ENCODE measurements around the gene OPRL1. TPM values are rescaled to one million over a fixed set of nuclear protein-coding genes. Genes with fewer than 3 reads are reported as not detected.

Gene OPRL1
- total and polyA plus RNA-seq, 2 donors (not counting 1 experiment from before 2014, with no cell fraction given), result 0.49 to 4.1 TPM

DNA sequence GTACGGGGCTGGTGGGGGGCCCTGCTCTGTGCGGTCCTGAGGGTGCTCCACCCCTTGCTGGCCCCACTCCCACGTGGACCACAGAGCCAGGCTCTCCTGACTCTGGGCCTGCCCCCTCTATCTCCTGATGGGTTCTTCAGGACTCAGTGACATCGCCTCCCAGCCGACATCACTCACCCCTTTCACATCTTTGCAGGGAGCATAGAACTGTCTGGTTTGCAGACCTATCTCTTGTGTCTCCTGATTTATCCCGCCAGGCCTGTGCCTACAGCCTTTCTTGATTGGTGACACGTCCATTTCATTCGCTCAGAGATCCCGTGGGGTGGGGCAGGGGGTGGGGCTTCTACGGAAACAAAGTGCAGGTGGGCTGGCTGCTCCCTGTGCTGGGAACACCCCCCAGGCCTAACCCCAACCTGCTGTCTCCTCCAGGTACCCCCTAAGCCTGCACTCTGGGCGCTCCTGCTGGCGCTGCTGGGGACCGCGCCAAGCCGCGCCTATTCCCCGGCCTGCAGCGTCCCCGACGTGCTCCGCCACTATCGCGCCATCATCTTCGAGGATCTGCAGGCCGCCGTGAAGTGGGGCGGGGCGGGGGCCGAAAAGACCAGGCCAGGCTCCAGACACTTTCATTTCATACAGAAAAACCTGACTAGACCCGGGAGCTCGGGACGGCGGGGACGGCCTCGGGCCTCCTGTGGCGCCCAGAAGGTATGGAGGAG, 42.2 kb upstream of the OPRL1 start:
- H3K9me3 ChIP-seq (ENCODE audit: control insufficient read depth, insufficient read depth, low read depth, low read length), result no peaks in the 10 kb centered on the region
- H4K20me1 ChIP-seq (ENCODE audit: control insufficient read depth, extremely low read depth, insufficient read depth, low read length), result no peaks in the 10 kb centered on the region
- H3K36me3 ChIP-seq (ENCODE audit: control insufficient read depth, insufficient read depth, low read length), result peaks cover 6% of the 10 kb centered on the region
- H3K27ac ChIP-seq (ENCODE audit: insufficient read depth, low read length), result no peak overlapping the region
- TF ChIP-seq EZH2 (IDR thresholded peaks at IDR 0.05; ENCODE audit: low read length, missing control alignments), result peak; percentile 56
- TF ChIP-seq, protein P1, sequence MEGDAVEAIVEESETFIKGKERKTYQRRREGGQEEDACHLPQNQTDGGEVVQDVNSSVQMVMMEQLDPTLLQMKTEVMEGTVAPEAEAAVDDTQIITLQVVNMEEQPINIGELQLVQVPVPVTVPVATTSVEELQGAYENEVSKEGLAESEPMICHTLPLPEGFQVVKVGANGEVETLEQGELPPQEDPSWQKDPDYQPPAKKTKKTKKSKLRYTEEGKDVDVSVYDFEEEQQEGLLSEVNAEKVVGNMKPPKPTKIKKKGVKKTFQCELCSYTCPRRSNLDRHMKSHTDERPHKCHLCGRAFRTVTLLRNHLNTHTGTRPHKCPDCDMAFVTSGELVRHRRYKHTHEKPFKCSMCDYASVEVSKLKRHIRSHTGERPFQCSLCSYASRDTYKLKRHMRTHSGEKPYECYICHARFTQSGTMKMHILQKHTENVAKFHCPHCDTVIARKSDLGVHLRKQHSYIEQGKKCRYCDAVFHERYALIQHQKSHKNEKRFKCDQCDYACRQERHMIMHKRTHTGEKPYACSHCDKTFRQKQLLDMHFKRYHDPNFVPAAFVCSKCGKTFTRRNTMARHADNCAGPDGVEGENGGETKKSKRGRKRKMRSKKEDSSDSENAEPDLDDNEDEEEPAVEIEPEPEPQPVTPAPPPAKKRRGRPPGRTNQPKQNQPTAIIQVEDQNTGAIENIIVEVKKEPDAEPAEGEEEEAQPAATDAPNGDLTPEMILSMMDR (conservative IDR thresholded peaks at IDR 0.05 in 1 of 2, IDR thresholded peaks at IDR 0.05 in 1 of 2; ENCODE audit: low read depth in 1 of 2, low read length in 2 of 2), result no peak
- no peaks in the 10 kb centered on the region for H3K4me1 ChIP-seq (ENCODE audit: control insufficient read depth, extremely low read depth, insufficient read depth, low read length)
- H3K4me3 ChIP-seq (replicated peaks in 1 of 4; ENCODE audit: control extremely low read depth in 1 of 4, insufficient read depth in 1 of 4, low read depth in 3 of 4, low read length in 4 of 4), result no peak overlapping the region
- no peak overlapping the region for H2AFZ ChIP-seq (ENCODE audit: low read length)
- no peaks in the 10 kb centered on the region for H3K79me2 ChIP-seq (ENCODE audit: control insufficient read depth, insufficient read depth, low read length)
- no peak overlapping the region for H3K4me2 ChIP-seq (ENCODE audit: extremely low read depth, insufficient read depth, low read length)
- H3K27me3 ChIP-seq (ENCODE audit: control insufficient read depth, insufficient read depth, low read length), result peaks cover 26% of the 10 kb centered on the region
- H3K9ac ChIP-seq (ENCODE audit: insufficient read depth, low read length), result no peak overlapping the region
- DNase-seq (ENCODE audit: low read depth in 2 of 2), result no peak

DNA sequence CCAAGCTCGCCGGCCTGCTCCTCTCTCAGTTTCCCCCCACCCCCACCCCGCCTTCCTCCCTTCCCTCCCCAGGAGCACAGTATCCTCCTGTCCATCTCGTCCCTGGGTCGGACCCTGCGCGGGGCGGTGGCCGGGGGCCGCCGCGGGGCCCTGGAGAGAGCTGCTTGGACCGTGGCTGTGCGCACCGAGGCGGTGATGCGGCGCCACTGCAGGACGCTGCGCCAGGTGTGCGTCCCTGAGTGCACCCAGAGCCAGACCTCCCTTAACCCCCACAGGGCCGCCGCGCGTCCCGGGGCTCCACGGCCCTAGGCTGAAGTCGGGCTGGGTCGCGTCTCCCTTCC, 41.7 kb upstream of the OPRL1 start:
- TF ChIP-seq, protein P1 (conservative IDR thresholded peaks at IDR 0.05 in 1 of 2, IDR thresholded peaks at IDR 0.05 in 1 of 2; ENCODE audit: low read depth in 1 of 2, low read length in 2 of 2), result no peak
- TF ChIP-seq EZH2 (IDR thresholded peaks at IDR 0.05; ENCODE audit: low read length, missing control alignments), result no peak
- H4K20me1 ChIP-seq (ENCODE audit: control insufficient read depth, extremely low read depth, insufficient read depth, low read length), result no peaks in the 10 kb centered on the region
- no peak overlapping the region for H3K9ac ChIP-seq (ENCODE audit: insufficient read depth, low read length)
- H2AFZ ChIP-seq (ENCODE audit: low read length), result no peak overlapping the region
- no peaks in the 10 kb centered on the region for H3K4me1 ChIP-seq (ENCODE audit: control insufficient read depth, extremely low read depth, insufficient read depth, low read length)
- no peak overlapping the region for H3K27ac ChIP-seq (ENCODE audit: insufficient read depth, low read length)
- H3K4me3 ChIP-seq (replicated peaks in 1 of 4; ENCODE audit: control extremely low read depth in 1 of 4, insufficient read depth in 1 of 4, low read depth in 3 of 4, low read length in 4 of 4), result no peak overlapping the region
- H3K27me3 ChIP-seq (ENCODE audit: control insufficient read depth, insufficient read depth, low read length), result peaks cover 26% of the 10 kb centered on the region
- no peak overlapping the region for H3K4me2 ChIP-seq (ENCODE audit: extremely low read depth, insufficient read depth, low read length)
- H3K9me3 ChIP-seq (ENCODE audit: control insufficient read depth, insufficient read depth, low read depth, low read length), result no peaks in the 10 kb centered on the region
- H3K79me2 ChIP-seq (ENCODE audit: control insufficient read depth, insufficient read depth, low read length), result no peaks in the 10 kb centered on the region
- no peak for DNase-seq (ENCODE audit: low read depth in 2 of 2)
- peaks cover 6% of the 10 kb centered on the region for H3K36me3 ChIP-seq (ENCODE audit: control insufficient read depth, insufficient read depth, low read length)

DNA sequence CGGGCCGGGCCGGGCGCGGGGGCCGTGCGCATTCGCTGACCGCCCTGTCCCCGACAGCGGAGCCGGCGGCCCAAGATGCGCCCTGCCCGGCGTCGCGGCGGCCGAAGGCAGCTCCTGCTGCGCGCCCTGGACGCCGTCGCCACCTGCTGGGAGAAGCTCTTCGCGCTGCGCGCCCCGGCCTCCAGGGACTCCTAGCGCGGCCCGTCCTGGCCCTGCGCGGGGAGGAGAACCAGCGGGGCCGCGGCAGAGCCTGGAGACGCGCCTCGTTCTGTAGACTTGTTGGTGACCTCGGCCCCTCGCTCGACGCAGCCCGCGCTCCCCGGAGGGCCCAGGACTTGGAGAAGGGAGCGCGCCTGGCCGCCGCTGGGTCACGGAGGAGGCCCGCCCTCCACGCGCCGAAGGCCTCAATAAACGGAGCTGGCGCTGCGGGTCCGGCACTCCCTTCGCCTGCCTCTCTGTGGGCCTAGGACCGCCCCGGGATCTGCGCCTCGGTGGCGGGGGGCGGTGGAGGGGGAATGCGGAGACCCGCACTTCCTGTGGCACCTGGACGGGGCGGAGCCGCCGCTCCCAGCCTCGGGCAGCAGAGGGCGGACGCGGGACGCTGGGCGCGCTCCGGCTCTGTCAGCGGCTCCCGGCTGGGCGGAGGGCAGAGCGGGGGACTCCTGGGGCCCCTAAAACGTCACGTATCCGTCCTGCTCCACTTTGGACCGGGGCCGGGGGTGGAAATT, 41.2 kb upstream of the OPRL1 start:
- peak; percentile 64 to 78 for DNase-seq (ENCODE audit: low read depth in 2 of 2)
- H3K27ac ChIP-seq (ENCODE audit: insufficient read depth, low read length), result no peak overlapping the region
- H3K79me2 ChIP-seq (ENCODE audit: control insufficient read depth, insufficient read depth, low read length), result no peaks in the 10 kb centered on the region
- peaks cover 6% of the 10 kb centered on the region for H3K36me3 ChIP-seq (ENCODE audit: control insufficient read depth, insufficient read depth, low read length)
- H3K4me2 ChIP-seq (ENCODE audit: extremely low read depth, insufficient read depth, low read length), result peak overlapping the region; percentile 82
- H3K9me3 ChIP-seq (ENCODE audit: control insufficient read depth, insufficient read depth, low read depth, low read length), result no peaks in the 10 kb centered on the region
- H3K4me3 ChIP-seq (replicated peaks in 1 of 4; ENCODE audit: control extremely low read depth in 1 of 4, insufficient read depth in 1 of 4, low read depth in 3 of 4, low read length in 4 of 4), result peak overlapping the region in 2 of 4 experiments; percentile 31 to 46
- H3K9ac ChIP-seq (ENCODE audit: insufficient read depth, low read length), result no peak overlapping the region
- H3K4me1 ChIP-seq (ENCODE audit: control insufficient read depth, extremely low read depth, insufficient read depth, low read length), result no peaks in the 10 kb centered on the region
- H2AFZ ChIP-seq (ENCODE audit: low read length), result peak overlapping the region; percentile 11
- no peak for TF ChIP-seq EZH2 (IDR thresholded peaks at IDR 0.05; ENCODE audit: low read length, missing control alignments)
- TF ChIP-seq, protein P1 (conservative IDR thresholded peaks at IDR 0.05 in 1 of 2, IDR thresholded peaks at IDR 0.05 in 1 of 2; ENCODE audit: low read depth in 1 of 2, low read length in 2 of 2), result peak; percentile 50 to 53
- peaks cover 26% of the 10 kb centered on the region for H3K27me3 ChIP-seq (ENCODE audit: control insufficient read depth, insufficient read depth, low read length)
- no peaks in the 10 kb centered on the region for H4K20me1 ChIP-seq (ENCODE audit: control insufficient read depth, extremely low read depth, insufficient read depth, low read length)
